ENCODE measurements around the gene NR2F1-AS1.

The NR2F1-AS1 gene

GRCh38 chr5:93603078-93603792 lies 22.2 kb upstream of the NR2F1-AS1 start:
- DNase-seq (ENCODE audit: low read depth in 3 of 3) = no peak

- DNase-seq (ENCODE audit: low read depth in 3 of 3) = no peak
Measured at GRCh38 chr5:93602241-93603077, 21.4 kb upstream of the NR2F1-AS1 start.

GRCh38 chr5:93601802-93602155 lies 20.8 kb upstream of the NR2F1-AS1 start:
- no peak for DNase-seq (ENCODE audit: low read depth in 3 of 3)

- DNase-seq (ENCODE audit: low read depth in 3 of 3) = no peak
Measured at GRCh38 chr5:93601071-93601801, 20.2 kb upstream of the NR2F1-AS1 start.

GRCh38 chr5:93600409-93601070 lies 19.5 kb upstream of the NR2F1-AS1 start:
- no peak for DNase-seq (ENCODE audit: low read depth in 3 of 3)

- DNase-seq (ENCODE audit: low read depth in 3 of 3) = no peak
Measured at GRCh38 chr5:93599399-93600120, 18.5 kb upstream of the NR2F1-AS1 start.

- no peak for DNase-seq (ENCODE audit: low read depth in 3 of 3)
Measured at GRCh38 chr5:93599001-93599379, 18.0 kb upstream of the NR2F1-AS1 start.

GRCh38 chr5:93598091-93599000 lies 17.3 kb upstream of the NR2F1-AS1 start:
- no peak for DNase-seq (ENCODE audit: low read depth in 3 of 3)

- DNase-seq (ENCODE audit: low read depth in 3 of 3) = no peak
Measured at GRCh38 chr5:93596676-93597490, 15.9 kb upstream of the NR2F1-AS1 start.

- DNase-seq (ENCODE audit: low read depth in 3 of 3) = no peak
Measured at GRCh38 chr5:93596310-93596675, 15.3 kb upstream of the NR2F1-AS1 start.

GRCh38 chr5:93595420-93596147 lies 14.6 kb upstream of the NR2F1-AS1 start:
- no peak for DNase-seq (ENCODE audit: low read depth in 3 of 3)

GRCh38 chr5:93594591-93595419 lies 13.8 kb upstream of the NR2F1-AS1 start:
- no peak for DNase-seq (ENCODE audit: low read depth in 3 of 3)

GRCh38 chr5:93593476-93594131 lies 12.6 kb upstream of the NR2F1-AS1 start:
- DNase-seq (ENCODE audit: low read depth in 3 of 3) = no peak

- DNase-seq (ENCODE audit: low read depth in 3 of 3) = no peak
Measured at GRCh38 chr5:93592883-93593282, 11.9 kb upstream of the NR2F1-AS1 start.

GRCh38 chr5:93591323-93591945 lies 10.4 kb upstream of the NR2F1-AS1 start:
- DNase-seq (ENCODE audit: low read depth in 3 of 3) = no peak

GRCh38 chr5:93590493-93590892 lies 9.5 kb upstream of the NR2F1-AS1 start:
- no peak for DNase-seq (ENCODE audit: low read depth in 3 of 3)

- no peak for DNase-seq (ENCODE audit: low read depth in 3 of 3)
Measured at GRCh38 chr5:93589829-93590215, 8.8 kb upstream of the NR2F1-AS1 start.
